Measurements from ENCODE around the gene ARHGEF12. TPM values are rescaled to one million over a fixed set of nuclear protein-coding genes. Genes with fewer than 3 reads are reported as not detected.

Gene ARHGEF12
- total and polyA plus RNA-seq, 7 experiments from 2014 or later = 0.38 to 13.1 (median 2.7) TPM

- Histone ChIP-seq H3K27me3 (ENCODE audit: control insufficient read depth in 2 of 2, insufficient read depth in 2 of 2, low read length in 2 of 2) (peaks cover 0 to 15% of the 10 kb centered on the region in 2 donors), H3K9me3 (ENCODE audit: control insufficient read depth in 2 of 3, low read length in 3 of 3) (no peaks in the 10 kb centered on the region), H3K4me1 (ENCODE audit: control insufficient read depth in 2 of 2, insufficient read depth in 2 of 2, low read length in 2 of 2) (peaks cover 13 to 22% of the 10 kb centered on the region in 2 donors), H3K4me3 (ENCODE audit: low read length) (no peak overlapping the region), H3K36me3 (ENCODE audit: control insufficient read depth in 2 of 3, insufficient read depth in 3 of 3, low read length in 3 of 3) (no peaks in the 10 kb centered on the region), H3K27ac (ENCODE audit: low read depth, low read length) (no peak overlapping the region)
- Mint-ChIP-seq H3K4me1 (peaks cover 19 to 27% (median 22%) of the 10 kb centered on the region in 7 donors), H3K27me3 (peaks cover 46 to 65% (median 53%) of the 10 kb centered on the region in 5 donors), H3K9me3 (peaks cover 0 to 13% (median 0%) of the 10 kb centered on the region in 11 donors), H3K27ac (no peak overlapping the region), H3K36me3 (peaks cover 0 to 5% (median 0%) of the 10 kb centered on the region in 5 donors), H3K4me3 (no peak overlapping the region)
- ChIA-PET POLR2A (no interaction called here), CTCF (interaction anchor here (0.6 to 3.7 kb wide), 4 partner anchors 76 to 887 kb away, joined by 3 to 23 read pairs (median 3); no protein-coding TSS in a partner anchor)
- intact Hi-C loops (cut with micrococcal nuclease) = loop anchor here (10.0 kb wide), 2 partner anchors 141 to 609 kb away; partner anchors contain the start of gene NECTIN1 (in 1 of the 2)
- ATAC-seq (no peak), DNase-seq (no peak)
These were observed 2.4 kb upstream of the ARHGEF12 start for GRCh38 chr11:120333801-120334200.

DNA sequence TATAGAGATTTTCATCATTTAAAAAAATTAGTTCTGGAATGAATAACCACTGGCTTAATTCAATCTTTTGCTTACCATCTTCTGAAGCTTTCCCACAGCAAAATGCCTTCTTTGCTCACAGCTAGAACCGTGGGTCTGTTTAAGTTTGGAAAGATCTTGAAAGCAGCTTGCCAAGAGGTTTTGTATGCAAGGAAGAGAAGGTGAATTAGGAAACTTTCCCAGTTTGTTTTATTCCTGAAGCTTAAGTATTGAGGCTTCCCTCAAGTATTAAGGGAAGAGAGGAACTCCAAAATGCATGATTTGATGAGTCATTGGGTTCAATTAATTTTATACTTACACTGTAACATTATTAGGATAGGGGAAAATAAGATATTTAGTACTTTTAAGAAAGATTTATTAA is 1.9 kb upstream of the ARHGEF12 start:
- peaks cover 0 to 17% of the 10 kb centered on the region in 2 donors for H3K27me3 ChIP-seq (ENCODE audit: control insufficient read depth in 2 of 2, insufficient read depth in 2 of 2, low read length in 2 of 2)
- H3K27ac ChIP-seq (ENCODE audit: low read depth, low read length) = no peak overlapping the region
- ChIA-PET CTCF (interaction anchor here (0.6 to 3.7 kb wide), 4 partner anchors 66 to 350 kb away, joined by 3 to 23 read pairs (median 4); no protein-coding TSS in a partner anchor), POLR2A (interaction anchor here (1.1 kb wide), 1 partner anchor 8 kb away, joined by 4 read pairs; no protein-coding TSS in a partner anchor)
- Mint-ChIP-seq H3K27ac (no peak overlapping the region), H3K4me1 (peaks cover 20 to 29% (median 23%) of the 10 kb centered on the region in 7 donors), H3K4me3 (no peak overlapping the region), H3K36me3 (peaks cover 0 to 5% (median 0%) of the 10 kb centered on the region in 5 donors), H3K27me3 (peaks cover 50 to 62% (median 56%) of the 10 kb centered on the region in 5 donors), H3K9me3 (peaks cover 0 to 13% (median 0%) of the 10 kb centered on the region in 11 donors)
- H3K9me3 ChIP-seq (ENCODE audit: control insufficient read depth in 2 of 3, low read length in 3 of 3) = no peaks in the 10 kb centered on the region
- ATAC-seq (no peak), DNase-seq (no peak)
- no peaks in the 10 kb centered on the region for H3K36me3 ChIP-seq (ENCODE audit: control insufficient read depth in 2 of 3, insufficient read depth in 3 of 3, low read length in 3 of 3)
- intact Hi-C loops (cut with micrococcal nuclease) = loop anchor here (10.0 kb wide), 2 partner anchors 140 to 610 kb away; partner anchors contain the start of gene NECTIN1 (in 1 of the 2)
- H3K4me3 ChIP-seq (ENCODE audit: low read length) = no peak overlapping the region
- peaks cover 13 to 22% of the 10 kb centered on the region in 2 donors for H3K4me1 ChIP-seq (ENCODE audit: control insufficient read depth in 2 of 2, insufficient read depth in 2 of 2, low read length in 2 of 2)

- DNase-seq (peak in 8 of 9 donors; percentile 32 to 70 (median 60)), ATAC-seq (peak; percentile 70)
- intact Hi-C loops (cut with micrococcal nuclease) = loop anchor here (1.0 to 10.0 kb wide), 10 partner anchors 9 to 859 kb away; partner anchors contain the start of genes GRIK4 (in 2 of the 2), NECTIN1 (in 1 of the 2) and OAF (in 1 of the 2)
- Histone ChIP-seq H3K9me3 (ENCODE audit: control insufficient read depth in 2 of 3, low read length in 3 of 3) (no peaks in the 10 kb centered on the region), H3K27ac (ENCODE audit: low read depth, low read length) (no peak overlapping the region), H3K4me1 (ENCODE audit: control insufficient read depth in 2 of 2, insufficient read depth in 2 of 2, low read length in 2 of 2) (peaks cover 13 to 22% of the 10 kb centered on the region in 2 donors), H3K4me3 (ENCODE audit: low read length) (peak overlapping the region; percentile 65), H3K36me3 (ENCODE audit: control insufficient read depth in 2 of 3, insufficient read depth in 3 of 3, low read length in 3 of 3) (no peaks in the 10 kb centered on the region), H3K27me3 (ENCODE audit: control insufficient read depth in 2 of 2, insufficient read depth in 2 of 2, low read length in 2 of 2) (peaks cover 0 to 23% of the 10 kb centered on the region in 2 donors)
- Mint-ChIP-seq H3K36me3 (peaks cover 0 to 5% (median 0%) of the 10 kb centered on the region in 5 donors), H3K4me3 (peak overlapping the region; percentile 44 to 86 (median 72)), H3K4me1 (peaks cover 20 to 36% (median 30%) of the 10 kb centered on the region in 7 donors), H3K27me3 (peaks cover 54 to 64% (median 59%) of the 10 kb centered on the region in 5 donors), H3K27ac (peak overlapping the region in 2 of 9 donors; percentile 64 to 77), H3K9me3 (peaks cover 0 to 13% (median 0%) of the 10 kb centered on the region in 11 donors)
- POLR2A ChIA-PET = interaction anchor here (1.1 kb wide), 1 partner anchor 8 kb away, joined by 4 read pairs; no protein-coding TSS in a partner anchor
- CTCF ChIA-PET = interaction anchor here (1.0 to 3.7 kb wide), 4 partner anchors 15 to 349 kb away, joined by 3 to 23 read pairs (median 4); no protein-coding TSS in a partner anchor
These were observed 1.2 kb upstream of the ARHGEF12 start for GRCh38 chr11:120334894-120335462.

GRCh38 chr11:120335556-120335907 is 681 bp upstream of the ARHGEF12 start:
- peak; percentile 27 for ATAC-seq
- peak overlapping the region; percentile 34 to 86 (median 62) for H3K4me3 Mint-ChIP-seq
- DNase-seq = peak in 1 of 9 donors; percentile 34
- peaks cover 0 to 6% (median 0%) of the 10 kb centered on the region in 5 donors for H3K36me3 Mint-ChIP-seq
- ChIA-PET POLR2A (interaction anchor here (1.1 kb wide), 1 partner anchor 9 kb away, joined by 4 read pairs; no protein-coding TSS in a partner anchor), CTCF (interaction anchor here (1.0 to 3.7 kb wide), 3 partner anchors 14 to 349 kb away, joined by 3 to 23 read pairs (median 4); no protein-coding TSS in a partner anchor)
- H3K27me3 ChIP-seq (ENCODE audit: control insufficient read depth in 2 of 2, insufficient read depth in 2 of 2, low read length in 2 of 2) = peaks cover 0 to 23% of the 10 kb centered on the region in 2 donors
- H3K4me3 ChIP-seq (ENCODE audit: low read length) = peak overlapping the region; percentile 65
- peaks cover 20 to 36% (median 31%) of the 10 kb centered on the region in 7 donors for H3K4me1 Mint-ChIP-seq
- H3K9me3 ChIP-seq (ENCODE audit: control insufficient read depth in 2 of 3, low read length in 3 of 3) = no peaks in the 10 kb centered on the region
- H3K9me3 Mint-ChIP-seq = peaks cover 0 to 13% (median 0%) of the 10 kb centered on the region in 11 donors
- no peak overlapping the region for H3K27ac Mint-ChIP-seq
- no peaks in the 10 kb centered on the region for H3K36me3 ChIP-seq (ENCODE audit: control insufficient read depth in 2 of 3, insufficient read depth in 3 of 3, low read length in 3 of 3)
- peaks cover 13 to 22% of the 10 kb centered on the region in 2 donors for H3K4me1 ChIP-seq (ENCODE audit: control insufficient read depth in 2 of 2, insufficient read depth in 2 of 2, low read length in 2 of 2)
- intact Hi-C loops (cut with micrococcal nuclease) = loop anchor here (1.0 to 10.0 kb wide), 10 partner anchors 9 to 859 kb away; partner anchors contain the start of genes GRIK4 (in 2 of the 2), NECTIN1 (in 1 of the 2) and OAF (in 1 of the 2)
- H3K27ac ChIP-seq (ENCODE audit: low read depth, low read length) = no peak overlapping the region
- H3K27me3 Mint-ChIP-seq = peaks cover 55 to 64% (median 60%) of the 10 kb centered on the region in 5 donors

DNA sequence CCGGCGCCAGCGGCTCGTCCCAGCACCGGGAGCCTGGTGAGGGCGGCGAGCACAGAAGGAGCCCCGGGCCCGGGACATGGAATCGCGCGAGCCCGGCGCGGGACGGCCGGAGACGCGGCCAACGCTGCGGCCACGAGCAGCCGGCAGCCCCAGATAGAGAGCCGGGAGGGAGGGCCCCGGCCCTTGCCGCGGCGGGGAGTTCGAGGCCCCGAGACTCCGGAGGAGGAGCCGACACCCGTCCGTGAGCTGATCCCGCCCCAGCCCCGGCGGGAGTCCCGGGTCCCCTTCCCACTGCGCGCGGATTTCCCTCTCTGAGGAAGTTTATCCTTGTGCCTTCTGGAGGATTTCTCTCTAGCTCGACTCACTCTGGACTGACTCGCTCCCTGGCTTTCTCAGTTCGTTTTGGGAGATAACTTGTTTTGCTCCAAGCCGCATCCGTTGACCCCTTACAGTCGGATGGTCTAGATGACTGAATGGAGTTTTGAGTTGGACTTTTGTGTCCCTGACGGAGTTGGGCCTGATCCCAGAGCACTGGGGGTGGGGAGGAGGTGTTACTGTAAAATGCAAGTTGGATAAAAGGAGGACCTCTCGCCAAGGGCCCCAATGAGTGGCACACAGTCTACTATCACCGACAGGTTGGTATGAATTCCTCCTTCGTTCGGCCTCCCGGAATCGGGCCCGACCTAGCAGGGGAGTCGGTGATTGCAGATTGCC is 585 bp downstream of the ARHGEF12 start:
- ChIA-PET POLR2A (interaction anchor here (0.5 to 0.7 kb wide), 2 partner anchors 551 to 845 kb away, joined by 3 to 5 read pairs; no protein-coding TSS in a partner anchor), CTCF (interaction anchor here (3.7 kb wide), 1 partner anchor 348 kb away, joined by 23 read pairs; no protein-coding TSS in a partner anchor)
- ATAC-seq (peak; percentile 20), DNase-seq (peak in 4 of 9 donors; percentile 10 to 26 (median 16))
- H3K4me3 Mint-ChIP-seq = peak overlapping the region; percentile 75 to 95 (median 87)
- peaks cover 0 to 31% of the 10 kb centered on the region in 2 donors for H3K27me3 ChIP-seq (ENCODE audit: control insufficient read depth in 2 of 2, insufficient read depth in 2 of 2, low read length in 2 of 2)
- no peak overlapping the region for H3K27ac ChIP-seq (ENCODE audit: low read depth, low read length)
- H3K36me3 Mint-ChIP-seq = peaks cover 0 to 8% (median 0%) of the 10 kb centered on the region in 5 donors
- H3K9me3 ChIP-seq (ENCODE audit: control insufficient read depth in 2 of 3, low read length in 3 of 3) = no peaks in the 10 kb centered on the region
- peak overlapping the region in 6 of 9 donors; percentile 8 to 82 (median 60) for H3K27ac Mint-ChIP-seq
- no peaks in the 10 kb centered on the region for H3K36me3 ChIP-seq (ENCODE audit: control insufficient read depth in 2 of 3, insufficient read depth in 3 of 3, low read length in 3 of 3)
- H3K27me3 Mint-ChIP-seq = peaks cover 55 to 67% (median 61%) of the 10 kb centered on the region in 5 donors
- peaks cover 20 to 36% (median 31%) of the 10 kb centered on the region in 7 donors for H3K4me1 Mint-ChIP-seq
- peaks cover 13 to 22% of the 10 kb centered on the region in 2 donors for H3K4me1 ChIP-seq (ENCODE audit: control insufficient read depth in 2 of 2, insufficient read depth in 2 of 2, low read length in 2 of 2)
- intact Hi-C loops (cut with micrococcal nuclease) = loop anchor here (1.0 to 10.0 kb wide), 6 partner anchors 8 to 612 kb away; partner anchors contain the start of genes GRIK4 (in 1 of the 2), NECTIN1 (in 1 of the 2) and OAF (in 1 of the 2)
- peak overlapping the region; percentile 65 for H3K4me3 ChIP-seq (ENCODE audit: low read length)
- H3K9me3 Mint-ChIP-seq = peaks cover 0 to 13% (median 0%) of the 10 kb centered on the region in 11 donors

Data from naive thymus-derived CD4-positive, alpha-beta T cell (primary cell).